KMS-11 (cell line): ENCODE results near the gene NT5C1B.

Experiments
- H2AFZ ChIP-seq: fragments of 200-600 bp; sonication (generic); 2 replicates; pipeline ENCODE4 v1.6.1; 2016; ENCODE audit warnings: antibody characterized with exemption, mixed run types, low read depth
- H3K27ac ChIP-seq: fragments of 200-600 bp; sonication (generic); 2 replicates; pipeline ENCODE4 v1.6.1; 2016; ENCODE audit warnings: mild to moderate bottlenecking, mixed run types
- H3K27me3 ChIP-seq: fragments of 200-600 bp; sonication (generic); 2 replicates; pipeline ENCODE4 v1.6.1; 2017; ENCODE audit warnings: mild to moderate bottlenecking, low read depth, mixed run types, moderate library complexity; ENCODE audit not compliant: insufficient read depth
- H3K36me3 ChIP-seq: fragments of 200-600 bp; sonication (generic); 2 replicates; pipeline ENCODE4 v1.6.1; 2017; ENCODE audit warnings: mild to moderate bottlenecking, mixed run types; ENCODE audit not compliant: insufficient read depth
- H3K4me1 ChIP-seq: fragments of 200-600 bp; sonication (generic); 2 replicates; pipeline ENCODE4 v1.6.1; 2016; ENCODE audit warnings: mild to moderate bottlenecking, low read depth, mixed run types; ENCODE audit not compliant: poor library complexity, severe bottlenecking
- H3K4me2 ChIP-seq: fragments of 200-600 bp; sonication (generic); 2 replicates; pipeline ENCODE4 v1.7.0; 2016; ENCODE audit warnings: mild to moderate bottlenecking, mixed run types
- H3K4me3 ChIP-seq: fragments of 200-600 bp; sonication (generic); IDR thresholded peaks from 2 replicates; pipeline ENCODE4 v1.6.1; 2017; ENCODE audit warnings: low read depth, low read length, mixed read lengths; ENCODE audit not compliant: insufficient read depth
- H3K79me2 ChIP-seq: fragments of 200-600 bp; sonication (generic); 2 replicates; pipeline ENCODE4 v1.6.1; 2016; ENCODE audit warnings: low read depth, mixed run types; ENCODE audit not compliant: insufficient read depth
- H3K9ac ChIP-seq: fragments of 200-600 bp; sonication (generic); 2 replicates; pipeline ENCODE4 v1.6.1; 2016; ENCODE audit warnings: mild to moderate bottlenecking, mixed run types
- H4K20me1 ChIP-seq: fragments of 200-600 bp; sonication (generic); 2 replicates; pipeline ENCODE4 v1.6.1; 2016; ENCODE audit warnings: mild to moderate bottlenecking, mixed run types; ENCODE audit not compliant: insufficient read depth
- CTCF ChIP-seq: fragments of 200-600 bp; sonication (generic); conservative IDR thresholded peaks from 2 replicates; pipeline ENCODE4 v1.6.1; 2017; ENCODE audit warnings: low read depth, mild to moderate bottlenecking, antibody characterized with exemption, low read length, moderate library complexity, mixed read lengths

Gene NT5C1B

DNA sequence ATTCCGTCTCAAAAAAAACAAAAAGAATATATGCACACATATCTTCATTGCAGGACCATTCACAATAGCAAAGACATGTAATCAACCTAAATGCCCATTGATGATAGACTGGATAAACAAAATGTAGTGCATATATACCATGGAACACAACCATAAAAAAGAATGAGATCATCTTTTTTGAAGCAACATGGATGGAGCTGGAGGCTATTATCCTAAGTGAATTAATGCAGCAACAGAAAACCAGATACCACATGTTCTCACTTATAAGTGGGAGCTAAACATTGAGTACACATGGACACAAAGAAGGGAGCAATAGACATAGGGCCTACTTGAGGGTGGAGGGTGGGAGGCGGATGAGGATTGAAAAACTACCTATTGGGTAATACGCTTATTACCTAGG lies 8.8 kb downstream of the NT5C1B start:
- TF ChIP-seq CTCF: no peak
- Histone ChIP-seq H4K20me1 (no peaks in the 10 kb centered on the region), H3K79me2 (no peaks in the 10 kb centered on the region), H3K27ac (no peak overlapping the region), H3K4me3 (no peak overlapping the region), H3K27me3 (no peaks in the 10 kb centered on the region), H3K36me3 (no peaks in the 10 kb centered on the region), H3K9ac (no peak overlapping the region), H2AFZ (no peak overlapping the region), H3K4me1 (no peaks in the 10 kb centered on the region), H3K4me2 (no peak overlapping the region)

DNA sequence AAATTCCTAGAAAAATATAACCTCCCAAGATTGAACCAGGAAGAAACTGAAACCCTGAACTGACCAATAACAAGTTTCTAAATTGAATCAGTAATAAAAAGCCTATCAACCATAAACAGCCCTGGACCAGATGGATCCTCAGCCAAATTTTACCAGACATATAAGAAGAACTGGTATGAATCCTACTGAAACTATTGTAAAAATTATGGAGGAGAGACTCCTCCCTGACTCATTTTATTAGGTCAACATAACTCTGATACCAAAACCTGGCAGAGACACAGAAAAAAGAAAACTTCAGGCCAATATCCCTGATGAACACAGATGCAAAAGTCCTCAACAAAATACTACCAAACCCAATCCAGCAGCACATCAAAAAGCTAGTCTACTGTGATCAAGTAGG lies 11.3 kb downstream of the NT5C1B start:
- Histone ChIP-seq H3K4me2 (no peak overlapping the region), H2AFZ (no peak overlapping the region), H3K36me3 (no peaks in the 10 kb centered on the region), H3K79me2 (no peaks in the 10 kb centered on the region), H3K27ac (no peak overlapping the region), H4K20me1 (no peaks in the 10 kb centered on the region), H3K4me3 (no peak overlapping the region), H3K9ac (no peak overlapping the region), H3K27me3 (no peaks in the 10 kb centered on the region), H3K4me1 (no peaks in the 10 kb centered on the region)
- TF ChIP-seq CTCF: no peak

DNA sequence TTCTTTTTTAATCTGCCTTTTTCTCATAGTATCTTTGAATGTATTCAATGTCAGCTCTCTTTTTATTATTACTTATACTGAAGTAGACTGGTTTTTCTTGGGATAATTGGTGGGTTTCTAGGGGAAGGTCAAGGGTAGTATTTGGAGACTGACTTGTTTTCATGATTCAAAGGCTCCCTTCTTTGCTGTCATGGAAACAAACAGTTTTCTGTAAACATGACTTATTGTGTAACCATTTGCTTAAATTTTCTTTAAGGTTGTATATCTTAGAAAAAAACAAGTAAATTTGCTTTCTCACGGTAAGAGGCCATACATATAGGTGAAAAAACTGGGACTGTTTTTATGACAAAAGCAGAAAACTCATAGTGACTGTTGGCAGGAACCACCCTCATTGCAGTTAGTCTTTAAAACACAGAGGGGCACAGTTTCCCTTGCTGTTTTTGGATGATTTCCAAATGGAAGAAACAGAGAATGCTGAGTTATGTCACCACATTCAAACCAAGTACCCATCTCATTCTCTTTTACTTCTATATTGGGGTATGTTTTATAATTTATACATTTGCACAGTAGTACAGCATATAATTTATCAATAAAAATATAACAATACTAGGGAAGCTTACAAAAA lies 23.1 kb downstream of the NT5C1B start:
- Histone ChIP-seq H3K4me2 (no peak overlapping the region), H3K4me3 (no peak overlapping the region), H4K20me1 (no peaks in the 10 kb centered on the region), H3K9ac (no peak overlapping the region), H3K36me3 (no peaks in the 10 kb centered on the region), H3K79me2 (no peaks in the 10 kb centered on the region), H3K27ac (no peak overlapping the region), H3K4me1 (peaks cover 1% of the 10 kb centered on the region), H2AFZ (no peak overlapping the region), H3K27me3 (no peaks in the 10 kb centered on the region)
- TF ChIP-seq CTCF: no peak

- H3K9ac ChIP-seq: peak overlapping the region; percentile 91
- peak overlapping the region; percentile 89; the same call in 1 of the 2 replicates for H3K27ac ChIP-seq
- peaks cover 18% of the 10 kb centered on the region for H3K4me1 ChIP-seq
- no peak for TF ChIP-seq CTCF
- H3K4me2 ChIP-seq: peak overlapping the region; percentile 46
- H2AFZ ChIP-seq: peak overlapping the region; percentile 89
- H3K79me2 ChIP-seq: peaks cover 6% of the 10 kb centered on the region; the same call in 1 of the 2 replicates
- H3K36me3 ChIP-seq: no peaks in the 10 kb centered on the region
- H4K20me1 ChIP-seq: no peaks in the 10 kb centered on the region
- no peaks in the 10 kb centered on the region for H3K27me3 ChIP-seq
- H3K4me3 ChIP-seq: peak overlapping the region; percentile 77
Measured at GRCh38 chr2:18560797-18561085, 28.6 kb downstream of the NT5C1B start.
